Activated T-helper 9 cell treated with anti-CD3 and anti-CD28 coated beads, Interleukin-2, amount 50 U/mL, for 16 hours (primary cell): ENCODE measurements around the gene UQCC5.
A peak's percentile ranks its signal among the peaks of the same experiment; 100 is the strongest.

Experiments
- DNase-seq: peaks from one replicate; pipeline ENCODE4 v3.0.0-alpha.2; 2020; ENCODE audit warnings: low read depth

The UQCC5 gene

GRCh38 chr3:52536369-52537164 is at the start of gene UQCC5:
UQCC5 (plus strand) TSS chr3:52536605; CDS start chr3:52536756, 151 bp downstream.
- DNase-seq = peak; percentile 97

- no peak for DNase-seq
Measured at GRCh38 chr3:52487050-52487787, 49.2 kb upstream of the UQCC5 start.

- DNase-seq = no peak
Measured at GRCh38 chr3:52487788-52488691, 48.4 kb upstream of the UQCC5 start.

DNA sequence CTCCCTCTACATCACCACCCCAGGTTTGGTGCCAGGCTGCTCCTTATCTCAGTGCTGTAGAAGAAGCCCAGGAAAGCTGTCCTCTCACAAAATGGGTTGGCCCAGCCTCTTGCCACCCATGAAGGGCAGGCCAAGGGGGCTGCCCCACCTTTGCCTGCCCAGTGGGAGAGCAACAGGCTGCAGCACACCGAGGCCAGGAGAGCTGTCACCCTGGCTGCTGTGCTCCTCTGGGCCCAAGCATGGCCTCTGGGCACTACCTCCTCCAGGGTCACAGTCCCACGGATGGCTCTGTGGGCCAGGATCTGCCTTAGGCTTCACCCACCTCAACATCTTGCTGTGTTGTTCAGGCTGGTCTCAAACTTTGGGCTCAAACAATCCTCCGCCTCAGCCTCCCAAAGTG is 47.7 kb upstream of the UQCC5 start:
- no peak for DNase-seq

- DNase-seq = no peak
Measured at GRCh38 chr3:52489453-52489852, 47.0 kb upstream of the UQCC5 start.

DNA sequence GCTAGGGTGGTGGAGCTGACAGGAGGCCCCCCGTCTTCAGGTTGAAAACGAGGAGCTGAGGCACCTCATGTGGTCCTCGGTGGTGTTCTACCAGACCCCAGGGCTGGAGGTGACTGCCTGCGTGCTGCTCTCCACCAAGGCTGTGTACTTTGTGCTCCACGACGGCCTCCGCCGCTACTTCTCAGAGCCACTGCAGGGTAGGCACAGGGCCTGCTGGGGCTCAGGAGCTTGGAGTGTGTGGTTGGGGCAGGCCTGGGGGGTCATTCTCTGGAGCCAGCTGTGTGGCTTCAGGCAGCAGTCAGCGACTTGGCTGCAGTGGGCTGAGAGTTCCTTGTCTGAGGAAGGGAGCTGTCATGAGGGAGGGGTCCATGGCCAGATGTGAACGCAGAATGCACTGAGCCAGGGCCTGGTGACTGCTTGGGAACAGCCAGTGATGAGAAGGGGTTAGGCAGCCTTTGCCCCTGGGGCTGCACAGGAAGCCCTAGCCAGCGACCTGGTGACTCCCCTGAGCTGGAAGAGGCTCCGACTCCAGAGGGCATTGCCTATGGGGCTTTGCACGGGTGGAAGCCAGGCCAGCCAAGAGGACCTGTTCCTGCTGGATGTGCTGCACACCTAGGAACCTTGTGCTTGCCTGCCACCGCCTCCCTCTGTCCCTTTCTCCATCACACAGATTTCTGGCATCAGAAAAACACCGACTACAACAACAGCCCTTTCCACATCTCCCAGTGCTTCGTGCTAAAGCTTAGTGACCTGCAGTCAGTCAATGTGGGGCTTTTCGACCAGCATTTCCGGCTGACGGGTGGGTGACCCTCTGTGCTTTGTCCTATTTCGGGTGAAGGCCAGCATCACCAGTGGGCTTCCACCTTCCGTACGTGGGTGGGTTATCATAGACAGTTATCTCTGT is 46.1 kb upstream of the UQCC5 start:
- DNase-seq = no peak

- no peak for DNase-seq
Measured at GRCh38 chr3:52490939-52491526, 45.4 kb upstream of the UQCC5 start.

DNA sequence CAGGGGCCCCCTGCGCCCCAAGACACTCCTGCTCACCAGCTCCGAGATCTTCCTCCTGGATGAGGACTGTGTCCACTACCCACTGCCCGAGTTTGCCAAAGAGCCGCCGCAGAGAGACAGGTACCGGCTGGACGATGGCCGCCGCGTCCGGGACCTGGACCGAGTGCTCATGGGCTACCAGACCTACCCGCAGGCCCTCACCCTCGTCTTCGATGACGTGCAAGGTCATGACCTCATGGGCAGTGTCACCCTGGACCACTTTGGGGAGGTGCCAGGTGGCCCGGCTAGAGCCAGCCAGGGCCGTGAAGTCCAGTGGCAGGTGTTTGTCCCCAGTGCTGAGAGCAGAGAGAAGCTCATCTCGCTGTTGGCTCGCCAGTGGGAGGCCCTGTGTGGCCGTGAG is 44.3 kb upstream of the UQCC5 start:
- DNase-seq = no peak

DNA sequence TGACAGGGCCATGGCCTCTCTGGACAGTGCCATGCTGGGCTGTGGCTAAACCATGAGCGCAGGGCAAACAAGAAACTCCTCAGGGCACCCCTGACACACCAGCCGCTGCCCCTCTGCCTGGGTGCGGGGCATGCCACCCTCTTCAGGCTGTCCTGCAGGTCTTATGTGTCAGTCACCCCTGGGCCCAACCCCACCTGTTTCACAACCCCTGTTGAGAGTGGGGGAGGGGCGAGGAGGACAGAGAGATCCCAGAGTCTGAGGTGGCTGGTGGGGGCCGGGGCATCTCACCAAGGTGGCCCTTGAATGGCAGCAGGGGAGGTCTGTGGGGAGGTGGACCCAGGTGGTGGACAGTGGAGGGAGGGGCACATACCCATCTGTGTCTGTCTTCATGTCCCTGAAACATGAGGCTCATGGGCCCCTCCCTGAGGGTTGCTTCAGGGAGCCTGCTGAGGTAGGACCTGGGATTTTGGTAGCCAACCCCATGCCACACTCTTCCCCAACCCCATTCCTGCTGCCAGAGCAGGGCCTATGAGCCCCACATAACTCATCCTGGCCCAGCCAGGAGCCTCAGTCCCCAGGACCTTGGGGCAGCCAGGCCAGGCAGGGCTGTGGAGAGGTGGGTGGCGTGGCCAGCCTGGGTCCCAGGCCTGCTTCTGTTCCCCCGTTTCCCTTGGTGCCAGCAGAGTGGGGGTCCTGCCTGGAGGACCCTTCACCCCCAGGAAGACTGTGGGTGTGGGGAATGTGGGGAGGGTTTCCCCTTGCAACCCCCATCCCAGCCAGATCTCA is 43.0 kb upstream of the UQCC5 start:
- no peak for DNase-seq

DNA sequence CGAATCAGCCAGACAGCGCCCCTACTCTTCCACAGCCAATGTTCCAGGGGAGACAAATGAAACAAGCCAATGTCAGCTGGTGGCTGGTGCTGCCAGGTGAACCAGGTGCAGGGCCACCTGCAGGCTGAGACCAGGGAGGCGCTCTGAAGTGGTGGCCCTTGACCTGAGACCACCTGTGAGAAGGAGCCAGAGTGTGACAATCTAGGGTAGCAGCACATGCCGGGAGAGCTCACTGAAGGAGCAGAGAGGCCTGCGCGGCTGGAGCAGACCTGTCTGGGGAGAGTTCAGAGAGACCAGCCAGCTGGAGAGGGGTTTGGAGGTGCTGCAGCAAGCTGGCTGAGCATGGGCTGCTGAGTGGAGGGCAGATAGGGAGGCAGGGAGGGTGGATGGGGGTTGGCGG is 42.0 kb upstream of the UQCC5 start:
- no peak for DNase-seq

DNA sequence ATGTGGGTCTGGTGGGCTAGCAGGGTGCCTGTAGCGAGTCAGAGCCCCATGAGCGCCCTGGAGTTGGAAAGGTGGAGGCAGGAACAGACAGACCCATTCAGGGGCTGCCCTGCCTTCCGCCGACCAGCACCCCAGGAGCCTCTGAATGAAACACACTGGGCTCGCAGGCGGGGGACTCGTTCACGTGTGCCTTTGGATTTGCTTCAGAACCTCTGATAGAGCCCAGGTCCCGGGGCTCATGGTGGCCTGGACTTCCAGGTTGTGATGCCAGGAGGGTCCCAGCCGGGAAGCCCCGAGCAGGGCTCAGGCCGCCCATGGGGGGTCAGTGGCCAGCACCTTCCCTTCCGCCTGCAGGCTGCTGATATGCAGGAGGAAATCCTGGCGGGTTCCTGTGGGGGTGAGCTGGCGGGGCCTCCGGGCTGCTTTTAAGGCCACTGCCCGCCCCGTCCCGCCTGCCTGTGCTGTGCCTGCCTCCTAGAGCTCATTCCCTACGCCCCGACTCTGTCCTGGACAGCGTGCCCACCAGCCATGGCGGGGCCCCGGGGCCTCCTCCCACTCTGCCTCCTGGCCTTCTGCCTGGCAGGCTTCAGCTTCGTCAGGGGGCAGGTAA is 41.4 kb upstream of the UQCC5 start, which contains the start of gene STAB1:
Gene STAB1 (plus strand): TSS at position 453 of the 610 bp plus-strand sequence. CDS start 76 bp downstream, at position 529.
- DNase-seq = no peak

- DNase-seq = no peak
Measured at GRCh38 chr3:52495777-52496602, 40.4 kb upstream of the UQCC5 start.

DNA sequence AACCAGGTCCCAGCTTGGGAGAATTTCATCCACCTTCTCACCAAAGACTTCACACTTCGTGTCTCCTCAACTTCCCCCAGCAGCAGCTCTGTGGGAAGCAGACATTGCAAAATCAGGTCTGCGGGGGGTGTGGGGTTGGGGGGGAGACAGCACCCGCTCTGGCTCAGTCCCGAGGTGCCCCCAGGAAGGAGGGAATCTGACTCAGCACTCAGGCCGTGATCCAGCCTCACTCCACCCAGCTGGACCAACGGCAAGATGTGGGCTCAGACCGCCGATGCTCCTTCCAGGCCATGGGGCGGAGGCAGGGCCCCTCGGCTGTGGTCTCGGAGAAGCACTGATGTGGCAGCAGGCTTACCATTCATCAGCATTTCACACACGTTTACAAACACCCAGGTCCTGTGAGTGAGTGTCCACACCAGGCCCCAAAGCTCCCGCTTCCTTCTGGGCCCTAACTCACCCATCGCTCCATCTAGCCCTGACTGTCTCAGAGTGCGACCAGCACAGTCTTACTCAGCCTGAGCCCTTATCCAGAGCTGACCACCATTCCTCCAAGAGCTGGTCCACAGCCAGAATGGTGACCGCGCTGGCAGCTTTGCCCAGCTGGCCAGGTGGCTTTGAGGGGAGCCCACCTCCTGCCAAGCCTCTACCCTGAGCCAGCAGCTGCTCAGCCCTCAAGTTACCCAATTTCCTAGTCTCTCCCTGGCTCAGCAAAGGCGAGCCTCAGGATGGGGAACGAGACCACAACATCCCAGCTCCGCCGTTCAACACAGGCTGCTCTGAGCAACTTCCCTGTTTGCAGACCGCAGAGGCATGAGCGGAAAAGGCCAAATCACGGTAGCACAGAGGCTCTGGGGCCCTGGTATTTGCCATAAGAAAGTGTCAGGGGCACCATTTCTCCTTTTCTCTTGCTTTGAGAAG is 38.0 kb upstream of the UQCC5 start:
- no peak for DNase-seq

DNA sequence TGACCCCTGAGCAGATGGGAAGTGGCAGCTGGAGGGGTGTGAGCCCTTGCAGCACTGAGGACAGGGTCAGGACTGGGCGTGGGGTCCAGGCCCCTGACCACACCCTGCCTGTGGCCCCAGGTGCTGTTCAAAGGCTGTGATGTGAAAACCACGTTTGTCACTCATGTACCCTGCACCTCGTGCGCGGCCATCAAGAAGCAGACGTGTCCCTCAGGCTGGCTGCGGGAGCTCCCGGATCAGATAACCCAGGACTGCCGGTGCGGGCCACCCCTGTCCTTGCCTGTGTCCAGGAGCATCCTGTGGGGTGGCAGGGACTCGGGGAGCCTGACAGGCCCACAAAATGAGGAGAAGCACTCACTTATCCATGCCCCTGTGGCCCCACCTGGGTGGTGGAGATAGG is 35.4 kb upstream of the UQCC5 start:
- DNase-seq = no peak

DNA sequence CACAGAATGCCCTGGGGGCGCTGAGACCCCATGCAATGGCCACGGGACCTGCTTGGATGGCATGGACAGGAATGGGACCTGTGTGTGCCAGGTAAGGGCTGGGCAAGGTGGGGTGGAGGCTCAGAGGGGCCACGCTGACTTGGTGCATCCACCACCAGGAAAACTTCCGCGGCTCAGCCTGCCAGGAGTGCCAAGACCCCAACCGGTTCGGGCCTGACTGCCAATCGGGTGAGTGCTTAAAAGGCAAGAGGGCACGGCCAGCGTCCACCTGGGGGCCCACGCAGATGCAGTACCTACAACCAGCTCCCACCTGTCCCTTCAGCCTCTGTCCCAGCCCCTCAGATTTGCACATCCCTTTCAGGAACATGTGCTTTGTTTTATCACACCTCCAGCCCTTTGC is 34.4 kb upstream of the UQCC5 start:
- DNase-seq = no peak

- no peak for DNase-seq
Measured at GRCh38 chr3:52502808-52503350, 33.5 kb upstream of the UQCC5 start.

DNA sequence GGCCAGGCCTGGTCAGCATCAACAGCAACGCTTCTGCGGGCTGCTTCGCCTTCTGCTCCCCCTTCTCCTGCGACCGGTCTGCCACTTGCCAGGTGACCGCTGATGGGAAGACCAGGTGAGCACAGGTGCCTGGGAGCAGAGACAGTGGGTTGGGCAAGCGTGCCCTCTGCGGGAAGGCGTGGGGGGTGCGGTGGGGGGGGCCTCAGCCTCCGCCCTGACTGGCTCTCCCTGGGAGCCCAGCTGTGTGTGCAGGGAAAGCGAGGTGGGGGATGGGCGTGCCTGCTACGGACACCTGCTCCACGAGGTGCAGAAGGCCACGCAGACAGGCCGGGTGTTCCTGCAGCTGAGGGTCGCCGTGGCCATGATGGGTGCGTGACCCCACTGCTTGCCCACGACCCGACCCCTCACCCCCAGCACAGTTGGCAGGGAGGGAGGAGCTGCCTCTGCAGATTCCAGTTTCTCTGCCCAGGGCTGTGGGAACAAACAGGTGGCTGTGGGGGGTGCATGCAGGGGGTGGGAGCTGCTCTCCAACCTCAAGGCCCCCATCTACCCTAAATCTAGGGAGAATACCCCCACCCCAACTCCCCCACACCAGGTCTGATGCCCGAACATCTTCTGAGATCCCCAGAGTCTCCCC is 32.5 kb upstream of the UQCC5 start:
- DNase-seq = no peak
